Spleen (tissue), 7 donors: Measurements from ENCODE around the gene TTLL1.

ENCODE experiments used
- POLR2AphosphoS5 ChIP-seq, 3 donors: sonication (generic); formaldehyde crosslinking; IDR thresholded peaks; one replicate each; pipeline ENCODE4 v1.5.1; 2017; ENCODE audit warnings: antibody characterized with exemption in 3 of 3
- TF ChIP-seq, protein P1 (sequence below), 11 experiments: fragments of 200-600 bp in 7 of 11; fragments of 450-650 bp in 4 of 11; sonication (generic) in 4 of 11; IDR thresholded peaks in 8 of 11; conservative IDR thresholded peaks in 3 of 11; 1 replicate in 7 of 11; 2 replicates in 4 of 11; pipeline versions ENCODE4 v1.4.0 to v1.8.0; 2016 to 2021; ENCODE audit warnings: antibody characterized with exemption in 11 of 11, inconsistent platforms in 4 of 11, mild to moderate bottlenecking in 1 of 11
- donor health status: DM: no; HTN: no; CAD: no; lungs with moderate emphysema.
- donor health status: DM: no; HTN: no; CAD: no.
- donor health status: DM: no; HTN: no; CAD: no.

DNA sequence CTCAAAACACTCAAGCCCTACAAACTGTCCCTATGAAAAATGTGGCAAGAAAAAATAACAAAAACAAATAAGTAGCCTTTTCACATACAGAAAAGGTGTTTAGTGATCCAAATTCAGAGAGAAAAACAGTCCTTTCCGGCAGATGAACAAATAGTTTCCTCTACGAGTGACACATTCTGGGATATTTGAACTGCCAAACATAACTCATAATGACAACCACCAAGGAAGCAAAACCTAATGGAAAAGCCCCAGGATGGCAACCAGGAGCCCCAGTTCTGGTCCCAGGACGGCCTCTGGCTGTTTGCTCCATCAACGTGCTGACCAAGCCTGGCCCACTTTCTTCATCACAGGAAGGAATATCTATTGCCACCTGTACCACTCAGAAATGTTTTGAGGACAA lies 80.3 kb downstream of the TTLL1 start:
- TF ChIP-seq, protein P1, sequence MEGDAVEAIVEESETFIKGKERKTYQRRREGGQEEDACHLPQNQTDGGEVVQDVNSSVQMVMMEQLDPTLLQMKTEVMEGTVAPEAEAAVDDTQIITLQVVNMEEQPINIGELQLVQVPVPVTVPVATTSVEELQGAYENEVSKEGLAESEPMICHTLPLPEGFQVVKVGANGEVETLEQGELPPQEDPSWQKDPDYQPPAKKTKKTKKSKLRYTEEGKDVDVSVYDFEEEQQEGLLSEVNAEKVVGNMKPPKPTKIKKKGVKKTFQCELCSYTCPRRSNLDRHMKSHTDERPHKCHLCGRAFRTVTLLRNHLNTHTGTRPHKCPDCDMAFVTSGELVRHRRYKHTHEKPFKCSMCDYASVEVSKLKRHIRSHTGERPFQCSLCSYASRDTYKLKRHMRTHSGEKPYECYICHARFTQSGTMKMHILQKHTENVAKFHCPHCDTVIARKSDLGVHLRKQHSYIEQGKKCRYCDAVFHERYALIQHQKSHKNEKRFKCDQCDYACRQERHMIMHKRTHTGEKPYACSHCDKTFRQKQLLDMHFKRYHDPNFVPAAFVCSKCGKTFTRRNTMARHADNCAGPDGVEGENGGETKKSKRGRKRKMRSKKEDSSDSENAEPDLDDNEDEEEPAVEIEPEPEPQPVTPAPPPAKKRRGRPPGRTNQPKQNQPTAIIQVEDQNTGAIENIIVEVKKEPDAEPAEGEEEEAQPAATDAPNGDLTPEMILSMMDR (IDR thresholded peaks at IDR 0.05 in 8 of 11, conservative IDR thresholded peaks at IDR 0.05 in 3 of 11), result no peak
- TF ChIP-seq POLR2AphosphoS5 (IDR thresholded peaks at IDR 0.05), result no peak
